ENCODE data around the gene ADAM12. TPM values are rescaled to one million over a fixed set of nuclear protein-coding genes. Genes with fewer than 3 reads are reported as not detected.

The ADAM12 gene
- total and polyA plus RNA-seq, 10 of the 15 experiments (the other 5 are each of a cell fraction or from before 2014, with no cell fraction given): under 0.01 to 0.62 (median 0.04) TPM; not detected in 5

GRCh38 chr10:126102636-126103035 lies 285.6 kb downstream of the ADAM12 start:
- no peak overlapping the region for H3K9ac ChIP-seq (ENCODE audit: control insufficient read depth, insufficient read depth, low read length)
- ChIA-PET SMC1A (ENCODE audit: uncharacterized antibody, unreplicated experiment) (no interaction called here), CTCF (interaction anchor here (1.3 kb wide), 1 partner anchor 120 kb away, joined by 3 read pairs; no protein-coding TSS in a partner anchor), POLR2A (no interaction called here), RAD21 (ENCODE audit: unreplicated experiment) (no interaction called here)
- in situ Hi-C loops (cut with MboI) (no loop called here), intact Hi-C loops (cut with micrococcal nuclease; ENCODE audit: unreplicated experiment) (no loop called here)
- TF ChIP-seq TCF3 (IDR thresholded peaks at IDR 0.05; ENCODE audit: borderline replicate concordance, insufficient read depth, low read depth, low read length) (no peak), MEF2A (IDR thresholded peaks at IDR 0.05; ENCODE audit: insufficient read depth, low read depth, low read length) (no peak), FOS (IDR thresholded peaks at IDR 0.05; ENCODE audit: borderline replicate concordance, extremely low read depth, insufficient read length) (no peak), SKIL (IDR thresholded peaks at IDR 0.05; ENCODE audit: low read depth, poor library complexity, severe bottlenecking) (no peak)
- no peaks in the 10 kb centered on the region for H3K9me3 ChIP-seq (replicated peaks; ENCODE audit: control insufficient read depth, insufficient read depth, low read length)
- no peaks in the 10 kb centered on the region for H3K36me3 ChIP-seq (ENCODE audit: control insufficient read depth in 2 of 2, insufficient read depth in 2 of 2, low read length in 1 of 2)
- 58% methylated on average over 9 of the region's 9 CpGs for WGBS (ENCODE audit: insufficient coverage, insufficient replicate concordance, low lambda C conversion rate, missing lambda C conversion rate)
- no peaks in the 10 kb centered on the region for H3K4me1 ChIP-seq (ENCODE audit: control insufficient read depth, insufficient read depth, low read length)
- DNase-seq (ENCODE audit: low read depth, low spot score): no peak
- H3K27ac ChIP-seq (ENCODE audit: control insufficient read depth, insufficient read depth): no peak overlapping the region
- H2AFZ ChIP-seq (ENCODE audit: control insufficient read depth, low read depth, low read length): no peak overlapping the region
- no peak overlapping the region for H3K4me3 ChIP-seq
- H3K4me2 ChIP-seq (ENCODE audit: control insufficient read depth, insufficient read depth): no peak overlapping the region
- ATAC-seq: no peak
- no peaks in the 10 kb centered on the region for H3K27me3 ChIP-seq (replicated peaks in 1 of 2; ENCODE audit: control insufficient read depth in 2 of 2, insufficient read depth in 2 of 2, low read length in 1 of 2)
- FAIRE-seq: no peak
- BruUV-seq (replicated peaks): no TSS peak
- H3K79me2 ChIP-seq (ENCODE audit: control insufficient read depth, insufficient read depth, low read length): no peaks in the 10 kb centered on the region
- no peaks in the 10 kb centered on the region for H4K20me1 ChIP-seq (ENCODE audit: control insufficient read depth, insufficient read depth)

- intact Hi-C loops (cut with micrococcal nuclease; ENCODE audit: unreplicated experiment): no loop called here
- ChIA-PET CTCF (no interaction called here), RAD21 (ENCODE audit: unreplicated experiment) (no interaction called here), SMC1A (ENCODE audit: uncharacterized antibody, unreplicated experiment) (no interaction called here), POLR2A (no interaction called here)
- H3K27ac ChIP-seq (ENCODE audit: control insufficient read depth, insufficient read depth): no peak overlapping the region
- no peaks in the 10 kb centered on the region for H3K36me3 ChIP-seq (ENCODE audit: control insufficient read depth in 2 of 2, insufficient read depth in 2 of 2, low read length in 1 of 2)
- DNase-seq (ENCODE audit: low read depth, low spot score): peak; percentile 2
- H3K4me2 ChIP-seq (ENCODE audit: control insufficient read depth, insufficient read depth): no peak overlapping the region
- H3K4me3 ChIP-seq: no peak overlapping the region
- H3K4me1 ChIP-seq (ENCODE audit: control insufficient read depth, insufficient read depth, low read length): no peaks in the 10 kb centered on the region
- H4K20me1 ChIP-seq (ENCODE audit: control insufficient read depth, insufficient read depth): no peaks in the 10 kb centered on the region
- FAIRE-seq: no peak
- ATAC-seq: peak; percentile 32; the same call in 1 of the 3 replicates
- H3K27me3 ChIP-seq (replicated peaks in 1 of 2; ENCODE audit: control insufficient read depth in 2 of 2, insufficient read depth in 2 of 2, low read length in 1 of 2): no peaks in the 10 kb centered on the region
- in situ Hi-C loops (cut with MboI): no loop called here
- BruUV-seq (replicated peaks): no TSS peak
- no peaks in the 10 kb centered on the region for H3K9me3 ChIP-seq (replicated peaks; ENCODE audit: control insufficient read depth, insufficient read depth, low read length)
- H3K9ac ChIP-seq (ENCODE audit: control insufficient read depth, insufficient read depth, low read length): no peak overlapping the region
- no peaks in the 10 kb centered on the region for H3K79me2 ChIP-seq (ENCODE audit: control insufficient read depth, insufficient read depth, low read length)
- WGBS (ENCODE audit: insufficient coverage, insufficient replicate concordance, low lambda C conversion rate, missing lambda C conversion rate): 2% methylated on average over 4 of the region's 4 CpGs
- no peak overlapping the region for H2AFZ ChIP-seq (ENCODE audit: control insufficient read depth, low read depth, low read length)
- no peak for TF ChIP-seq STAT1 (conservative IDR thresholded peaks at IDR 0.05)
- peak; percentile 23 to 53; a peak in 2 of 4 replicates for TF ChIP-seq BHLHE40 (IDR thresholded peaks at IDR 0.05; ENCODE audit: borderline replicate concordance in 1 of 2, low read depth in 2 of 2, low read length in 1 of 2)
- no peak for TF ChIP-seq CBFB (IDR thresholded peaks at IDR 0.05; ENCODE audit: low read depth)
- no peak for TF ChIP-seq NFXL1 (IDR thresholded peaks at IDR 0.05; ENCODE audit: borderline replicate concordance)
- no peak for TF ChIP-seq GABPA (IDR thresholded peaks at IDR 0.05; ENCODE audit: low read depth)
- no peak for TF ChIP-seq CUX1 (IDR thresholded peaks at IDR 0.05; ENCODE audit: insufficient replicate concordance, low read depth, low read length)
- no peak for TF ChIP-seq TCF7 (IDR thresholded peaks at IDR 0.05; ENCODE audit: borderline replicate concordance)
Observed at GRCh38 chr10:126101736-126102135, 286.5 kb downstream of the ADAM12 start.

All from GM12878 (cell line).